ENCODE measurements around the gene PGAP3. TPM values are rescaled to one million over a fixed set of nuclear protein-coding genes. Genes with fewer than 3 reads are reported as not detected.

The PGAP3 gene
- total RNA-seq, 1 donor from 2014 or later = 24.9 TPM

DNA sequence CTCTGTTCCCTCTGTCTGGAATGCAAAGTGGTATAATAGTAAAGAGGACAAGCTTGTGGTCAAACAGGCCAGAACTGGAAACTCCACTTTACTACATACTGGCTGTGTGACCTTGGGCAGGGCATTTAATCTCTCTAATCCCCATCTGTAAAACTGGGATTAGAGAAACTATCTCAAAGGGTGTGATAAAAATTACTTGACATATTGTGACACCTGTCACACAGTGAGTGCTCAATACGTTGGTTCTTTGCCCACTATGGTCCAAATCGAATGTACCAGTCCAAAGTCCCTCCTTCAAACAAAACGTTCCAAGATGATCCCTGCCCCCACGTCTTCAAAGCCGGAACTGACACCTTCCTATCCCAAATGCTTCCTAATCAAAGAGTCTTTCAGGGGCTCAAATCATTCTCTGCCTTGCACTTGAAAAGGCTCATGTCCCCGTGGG is 734 bp downstream of the PGAP3 start:
- DNase-seq (ENCODE audit: low spot score) = no peak
- peak overlapping the region; percentile 96 for H3K27ac Mint-ChIP-seq (ENCODE audit: unreplicated experiment)
- no peaks in the 10 kb centered on the region for H3K9me3 Mint-ChIP-seq (ENCODE audit: low read depth)
- peak overlapping the region; percentile 94 for H3K4me3 Mint-ChIP-seq (ENCODE audit: unreplicated experiment)
- peaks cover 19% of the 10 kb centered on the region for H3K4me1 Mint-ChIP-seq (ENCODE audit: low read depth)
- H3K27me3 Mint-ChIP-seq (ENCODE audit: low read depth) = no peaks in the 10 kb centered on the region
- H3K36me3 Mint-ChIP-seq (ENCODE audit: low read depth) = peaks cover 10% of the 10 kb centered on the region
- TF ChIP-seq, protein P1, sequence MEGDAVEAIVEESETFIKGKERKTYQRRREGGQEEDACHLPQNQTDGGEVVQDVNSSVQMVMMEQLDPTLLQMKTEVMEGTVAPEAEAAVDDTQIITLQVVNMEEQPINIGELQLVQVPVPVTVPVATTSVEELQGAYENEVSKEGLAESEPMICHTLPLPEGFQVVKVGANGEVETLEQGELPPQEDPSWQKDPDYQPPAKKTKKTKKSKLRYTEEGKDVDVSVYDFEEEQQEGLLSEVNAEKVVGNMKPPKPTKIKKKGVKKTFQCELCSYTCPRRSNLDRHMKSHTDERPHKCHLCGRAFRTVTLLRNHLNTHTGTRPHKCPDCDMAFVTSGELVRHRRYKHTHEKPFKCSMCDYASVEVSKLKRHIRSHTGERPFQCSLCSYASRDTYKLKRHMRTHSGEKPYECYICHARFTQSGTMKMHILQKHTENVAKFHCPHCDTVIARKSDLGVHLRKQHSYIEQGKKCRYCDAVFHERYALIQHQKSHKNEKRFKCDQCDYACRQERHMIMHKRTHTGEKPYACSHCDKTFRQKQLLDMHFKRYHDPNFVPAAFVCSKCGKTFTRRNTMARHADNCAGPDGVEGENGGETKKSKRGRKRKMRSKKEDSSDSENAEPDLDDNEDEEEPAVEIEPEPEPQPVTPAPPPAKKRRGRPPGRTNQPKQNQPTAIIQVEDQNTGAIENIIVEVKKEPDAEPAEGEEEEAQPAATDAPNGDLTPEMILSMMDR (IDR thresholded peaks at IDR 0.05) = no peak

DNA sequence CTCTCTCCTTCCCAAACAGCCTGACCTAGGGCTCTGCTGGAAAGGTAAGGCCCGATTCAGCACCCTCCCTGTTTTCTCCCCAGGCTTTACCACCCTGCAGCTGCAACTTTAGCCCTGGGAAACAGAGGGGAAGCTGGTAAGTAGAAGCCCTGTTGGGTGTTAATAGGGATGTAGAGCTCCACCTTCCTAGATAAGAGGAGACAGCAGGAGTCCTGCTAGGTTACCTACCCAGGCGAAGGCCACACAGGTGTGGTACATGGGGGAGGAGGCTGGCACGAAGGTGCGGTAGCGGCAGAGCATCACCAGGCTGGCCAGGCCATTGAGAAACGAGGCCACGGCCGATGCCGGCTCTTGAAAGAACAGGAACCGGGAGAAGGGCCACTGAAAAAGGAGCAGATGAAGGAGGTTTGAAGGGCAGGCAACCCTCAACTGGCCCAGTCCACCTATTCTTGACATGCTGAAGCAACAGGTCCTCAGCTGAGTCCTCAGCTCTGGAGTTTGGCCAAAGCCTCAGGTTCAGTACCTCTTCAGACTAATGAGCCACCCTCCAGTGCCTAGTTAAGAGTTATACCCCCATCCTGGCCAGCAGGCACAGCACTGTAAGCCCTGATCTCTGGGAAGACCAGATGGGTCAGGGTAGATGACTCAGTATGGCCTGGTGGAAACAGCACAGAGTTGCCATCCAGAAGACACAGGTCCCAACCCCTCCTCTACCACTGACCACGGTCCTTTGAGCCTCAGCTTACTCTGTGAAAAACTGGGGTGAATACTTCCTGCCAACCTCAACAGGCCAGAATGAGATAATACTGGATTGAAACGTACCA is 3.3 kb downstream of the PGAP3 start:
- Mint-ChIP-seq H3K27ac (ENCODE audit: unreplicated experiment) (no peak overlapping the region), H3K27me3 (ENCODE audit: low read depth) (no peaks in the 10 kb centered on the region), H3K4me3 (ENCODE audit: unreplicated experiment) (no peak overlapping the region), H3K4me1 (ENCODE audit: low read depth) (peaks cover 23% of the 10 kb centered on the region), H3K36me3 (ENCODE audit: low read depth) (peaks cover 12% of the 10 kb centered on the region), H3K9me3 (ENCODE audit: low read depth) (no peaks in the 10 kb centered on the region)
- TF ChIP-seq, protein P1 (IDR thresholded peaks at IDR 0.05) = no peak
- DNase-seq (ENCODE audit: low spot score) = no peak

GRCh38 chr17:39683295-39683939 is 4.4 kb downstream of the PGAP3 start:
- TF ChIP-seq, protein P1 (IDR thresholded peaks at IDR 0.05) = no peak
- peaks cover 22% of the 10 kb centered on the region for H3K4me1 Mint-ChIP-seq (ENCODE audit: low read depth)
- no peak overlapping the region for H3K4me3 Mint-ChIP-seq (ENCODE audit: unreplicated experiment)
- no peaks in the 10 kb centered on the region for H3K9me3 Mint-ChIP-seq (ENCODE audit: low read depth)
- no peaks in the 10 kb centered on the region for H3K27me3 Mint-ChIP-seq (ENCODE audit: low read depth)
- DNase-seq (ENCODE audit: low spot score) = no peak
- no peak overlapping the region for H3K27ac Mint-ChIP-seq (ENCODE audit: unreplicated experiment)
- H3K36me3 Mint-ChIP-seq (ENCODE audit: low read depth) = peaks cover 12% of the 10 kb centered on the region

DNA sequence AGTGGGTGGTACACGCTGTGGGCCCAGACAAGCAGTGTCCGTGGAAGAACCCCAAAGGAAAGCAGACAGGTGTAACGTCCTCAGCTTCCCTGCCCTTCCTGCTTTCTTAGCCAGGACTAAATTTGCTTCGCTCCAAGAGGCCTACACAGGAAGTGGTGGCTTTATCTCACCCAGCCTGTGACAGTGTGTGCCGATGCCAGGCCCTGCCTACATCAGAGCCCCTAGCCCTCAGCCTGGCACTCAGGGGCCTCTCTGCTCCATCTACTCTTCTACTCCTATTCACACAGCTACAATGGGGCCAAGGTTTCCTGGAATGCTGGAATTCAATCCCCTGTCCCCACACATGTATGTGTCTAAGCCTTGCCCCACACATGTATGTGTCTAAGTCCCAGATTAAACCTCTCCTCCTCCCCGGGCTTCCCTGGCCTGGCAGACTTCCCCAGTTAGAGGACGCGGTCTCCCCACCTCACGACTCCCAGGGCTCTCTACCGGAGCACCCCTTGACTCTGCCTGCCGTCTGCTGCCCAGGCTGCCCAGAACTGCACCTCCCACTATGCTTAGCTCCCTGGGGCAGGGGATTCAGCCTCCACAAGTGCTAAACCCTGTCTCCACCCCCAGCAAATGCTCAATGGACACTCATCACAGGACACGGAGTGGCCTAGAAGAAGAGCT is 8.2 kb downstream of the PGAP3 start:
- peaks cover 8% of the 10 kb centered on the region for H3K36me3 Mint-ChIP-seq (ENCODE audit: low read depth)
- TF ChIP-seq, protein P1 (IDR thresholded peaks at IDR 0.05) = no peak
- H3K9me3 Mint-ChIP-seq (ENCODE audit: low read depth) = no peaks in the 10 kb centered on the region
- DNase-seq (ENCODE audit: low spot score) = no peak
- H3K27ac Mint-ChIP-seq (ENCODE audit: unreplicated experiment) = peak overlapping the region; percentile 32
- H3K4me3 Mint-ChIP-seq (ENCODE audit: unreplicated experiment) = no peak overlapping the region
- H3K4me1 Mint-ChIP-seq (ENCODE audit: low read depth) = peaks cover 46% of the 10 kb centered on the region
- no peaks in the 10 kb centered on the region for H3K27me3 Mint-ChIP-seq (ENCODE audit: low read depth)

Data from chondrocyte (in vitro differentiated cells).